HepG2 (cell line): ENCODE data around the gene THRSP. TPM values are rescaled to one million over a fixed set of nuclear protein-coding genes. Genes with fewer than 3 reads are reported as not detected.
A peak's percentile ranks its signal among the peaks of the same experiment; 100 is the strongest.

Experiments
- DRAP1 ChIP-seq: IDR thresholded peaks from 2 replicates; pipeline ENCODE4 v1.6.1; 2016; ENCODE audit warnings: missing genetic modification reagents, missing compliant biosample characterization
- FOSL1 ChIP-seq: sonication (generic); formaldehyde crosslinking; IDR thresholded peaks from 2 replicates; pipeline ENCODE4 v1.9.0; 2021; ENCODE audit warnings: missing genetic modification reagents, borderline replicate concordance
- HMGXB4 ChIP-seq, 2 experiments: sonication (generic) in 1 of 2; formaldehyde crosslinking in 1 of 2; IDR thresholded peaks; 2 replicates each; pipeline versions ENCODE4 v1.4.0 to v1.6.1; 2018 to 2020; ENCODE audit warnings: missing genetic modification reagents in 2 of 2, borderline replicate concordance in 1 of 2, low read depth in 1 of 2, mild to moderate bottlenecking in 1 of 2, missing biosample characterization in 1 of 2
- NFIB ChIP-seq: sonication (generic); formaldehyde crosslinking; IDR thresholded peaks from 2 replicates; pipeline ENCODE4 v1.9.0; 2021; ENCODE audit warnings: missing genetic modification reagents, mild to moderate bottlenecking, borderline replicate concordance
- PRDM15 ChIP-seq: sonication (generic); formaldehyde crosslinking; IDR thresholded peaks from 2 replicates; pipeline ENCODE4 v1.4.0; 2020; ENCODE audit warnings: missing genetic modification reagents
- SRSF1 ChIP-seq: fragments of 200-400 bp; formaldehyde crosslinking; optimal IDR thresholded peaks from 2 replicates; pipeline ENCODE3; 2017; ENCODE audit warnings: mild to moderate bottlenecking, low read depth, low read length, moderate library complexity
- TCF7 ChIP-seq: sonication (generic); IDR thresholded peaks from 2 replicates; pipeline ENCODE4 v1.6.1; 2016; ENCODE audit warnings: antibody characterized with exemption, low read depth
- ZNF281 ChIP-seq: sonication (generic); formaldehyde crosslinking; IDR thresholded peaks from 2 replicates; pipeline ENCODE4 v1.4.0; 2020; ENCODE audit warnings: missing genetic modification reagents, borderline replicate concordance
- ZNF333 ChIP-seq: sonication (generic); formaldehyde crosslinking; IDR thresholded peaks from 2 replicates; pipeline ENCODE4 v1.4.0; 2020; ENCODE audit warnings: mild to moderate bottlenecking, missing genetic modification reagents, borderline replicate concordance
- ZNF646 ChIP-seq: sonication (generic); formaldehyde crosslinking; IDR thresholded peaks from 2 replicates; pipeline ENCODE4 v1.9.0; 2021; ENCODE audit warnings: mild to moderate bottlenecking, missing genetic modification reagents
- polyA plus RNA-seq, 8 experiments: library from polyadenylated mRNA; depleted of rRNA in 3 of 8; stranded (reverse) in 7 of 8; unstranded in 1 of 8; fragments of >200 nt; fragmentation: Illumina TruSeq in 4 of 8; extraction: Trizol in 4 of 8; gene quantifications; 2 replicates each; pipeline versions ENCODE4 v1.2.1 to v1.2.3, GENCODE V29; 2011 to 2016; ENCODE audit warnings: low read depth in 4 of 8, missing spikeins in 1 of 8, mixed read lengths in 1 of 8; ENCODE audit not compliant: insufficient read depth in 1 of 8
- total RNA-seq, 5 experiments: library from RNA; depleted of rRNA; stranded (reverse); fragments of >200 nt; fragmentation: Illumina TruSeq; extraction: Trizol; gene quantifications; 2 replicates each; pipeline ENCODE4 v1.2.3, GENCODE V29; 2016; ENCODE audit warnings: low read depth in 1 of 5

THRSP gene
- total and polyA plus RNA-seq, 2 of the 13 experiments (the other 11 are each of a cell fraction or from before 2014, with no cell fraction given), result 0.13 to 0.58 TPM

DNA sequence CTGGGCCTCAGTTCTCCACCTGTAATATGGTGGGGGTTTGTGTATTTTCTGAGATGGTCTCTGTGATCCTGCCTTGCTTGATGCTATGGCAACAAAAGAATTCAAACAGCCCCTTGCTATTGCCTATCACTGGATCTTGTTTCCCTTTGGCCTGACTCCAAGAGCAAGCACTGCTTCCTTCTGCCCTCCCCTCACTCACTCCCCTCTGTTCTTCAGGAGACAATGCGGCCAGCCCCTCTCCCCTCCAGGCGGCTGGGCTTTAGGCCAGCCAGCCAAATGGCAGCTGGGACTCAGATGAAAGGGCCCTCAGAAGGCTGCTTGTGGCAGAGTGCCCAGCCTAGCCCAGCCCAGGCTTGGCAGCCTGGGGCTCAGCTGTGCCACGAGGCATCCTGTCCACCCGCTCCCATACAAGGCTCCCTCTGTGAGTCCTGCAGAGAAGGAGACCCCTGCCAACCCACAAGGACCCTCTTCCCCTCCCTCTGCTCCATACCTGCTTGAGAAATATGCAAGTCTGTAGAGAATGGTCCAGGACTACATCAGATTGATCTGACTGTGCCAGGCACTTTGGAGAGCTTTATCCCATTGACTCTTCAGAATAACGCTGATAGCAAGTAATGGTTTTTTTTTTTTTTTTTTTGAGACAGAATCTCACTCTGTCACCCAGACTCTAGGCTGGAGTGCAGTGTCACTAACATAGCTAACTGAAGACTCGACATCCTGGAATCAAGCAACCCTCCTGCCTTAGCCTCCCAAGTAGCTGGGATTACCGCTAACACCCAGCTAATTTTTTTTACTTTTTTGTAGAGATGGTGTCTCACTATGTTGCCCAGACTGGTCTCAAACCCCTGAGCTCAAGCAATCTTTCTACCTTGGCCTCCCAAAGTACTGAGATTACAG lies 33.0 kb upstream of the THRSP start (continued):
- no peak for TF ChIP-seq PRDM15 (CRISPR knock-in tag)
- TF ChIP-seq TCF7, result no peak
- no peak for TF ChIP-seq FOSL1 (CRISPR knock-in tag)
- TF ChIP-seq NFIB (CRISPR knock-in tag), result no peak
- TF ChIP-seq DRAP1 (CRISPR knock-in tag), result 0 out of 2 replicates have a peak, but pooled peaks have one; percentile 16
- TF ChIP-seq HMGXB4 (CRISPR knock-in tag; IDR thresholded peaks at IDR 0.05; ENCODE audit: borderline replicate concordance in 1 of 2, low read depth in 1 of 2), result no peak
- no peak for TF ChIP-seq ZNF281
- no peak for TF ChIP-seq ZNF333 (CRISPR knock-in tag)
- TF ChIP-seq SRSF1, result no peak
- TF ChIP-seq ZNF646 (CRISPR knock-in tag), result no peak
